Right hindlimb (tissue), 1 donor: ENCODE data around the gene AHRR.

Source experiments
- DNase-seq: peaks from one replicate; pipeline ENCODE4 v3.0.0-alpha.2; 2018

The AHRR gene

DNA sequence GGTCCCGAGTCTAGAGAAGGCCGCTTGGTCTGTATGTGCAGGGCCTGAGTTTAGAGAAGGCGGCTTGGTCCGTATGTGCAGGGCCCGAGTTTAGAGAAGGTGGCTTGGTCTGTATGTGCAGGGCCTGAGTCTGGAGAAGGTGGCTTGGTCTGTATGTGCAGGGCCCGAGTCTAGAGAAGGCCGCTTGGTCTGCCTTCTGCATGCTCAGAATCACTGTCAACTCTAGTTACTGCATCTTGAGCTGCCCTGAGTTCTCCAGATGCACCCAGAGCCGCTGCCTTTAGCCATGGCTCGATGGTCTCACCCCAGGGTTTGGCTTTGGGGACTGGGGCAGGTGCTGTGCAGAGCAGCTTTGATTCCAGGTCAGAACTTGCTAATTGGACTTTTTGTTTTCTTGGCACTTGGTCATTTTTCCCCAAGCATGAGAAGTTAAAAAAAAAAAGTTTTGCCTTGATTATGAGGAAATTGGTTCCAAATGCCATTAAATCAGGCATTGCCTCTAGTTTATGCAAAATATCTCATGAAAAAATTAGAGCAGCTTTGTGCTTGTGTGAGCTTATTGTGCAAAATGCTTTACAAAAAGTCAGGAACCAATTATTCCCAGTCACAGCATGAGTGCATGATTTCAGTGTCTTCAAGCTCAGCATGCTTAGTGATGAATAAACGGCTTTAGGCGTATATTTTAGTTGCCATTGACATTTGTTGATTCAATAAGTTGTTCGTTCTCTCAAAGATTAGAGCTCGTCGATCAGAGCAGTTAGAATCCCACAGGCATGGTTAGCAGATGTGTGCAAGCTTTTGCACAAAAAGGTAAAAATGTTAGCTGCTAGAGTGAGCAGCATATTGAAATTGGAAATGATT is 96.0 kb downstream of the AHRR start:
- peak; percentile 11 for DNase-seq

DNA sequence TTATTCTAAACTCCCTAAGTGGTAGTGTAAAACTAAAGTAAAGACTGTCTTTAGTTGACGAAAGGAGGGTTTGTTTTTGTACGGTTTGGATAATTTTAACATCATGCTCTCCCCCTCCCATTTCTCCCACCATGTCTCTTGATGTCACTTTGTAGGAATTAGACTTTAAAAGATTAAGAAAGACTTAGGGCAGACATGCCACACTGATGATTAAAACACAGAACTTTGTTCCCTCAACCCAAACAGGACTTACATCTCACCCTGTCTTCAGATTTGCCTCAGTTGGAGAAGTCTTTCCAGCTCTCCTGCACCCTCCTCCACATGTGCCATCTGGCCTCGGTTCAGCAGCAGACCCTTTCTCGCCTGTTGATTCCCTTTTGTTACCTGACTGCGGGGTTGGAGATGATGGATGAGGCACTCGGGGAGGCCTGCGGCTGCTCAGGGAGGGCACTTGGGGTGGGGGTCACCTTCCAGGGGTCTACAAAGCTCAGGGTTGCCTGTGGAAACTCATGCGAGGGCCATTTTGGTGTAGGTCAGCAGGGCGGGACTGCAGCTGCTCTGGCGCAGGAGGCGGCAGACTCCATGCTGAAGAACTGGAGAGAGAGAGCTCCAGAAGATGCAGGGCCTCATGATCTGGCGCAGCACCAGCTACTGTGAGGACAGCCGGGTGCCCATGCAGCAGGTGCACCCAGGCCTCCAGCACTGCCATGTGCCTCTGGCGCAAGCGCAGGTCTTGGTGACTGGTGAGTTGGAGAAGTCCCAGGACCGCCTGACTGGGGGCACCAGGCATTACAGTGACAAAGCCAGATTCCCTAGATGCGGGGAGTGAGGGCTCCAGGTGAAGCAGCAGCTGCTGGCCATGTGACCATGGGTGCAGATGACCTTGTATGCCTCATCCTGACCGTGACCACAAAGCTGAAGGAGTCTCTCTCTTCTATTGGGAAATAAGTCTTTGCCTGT is 96.9 kb downstream of the AHRR start:
- peak; percentile 70 for DNase-seq

DNA sequence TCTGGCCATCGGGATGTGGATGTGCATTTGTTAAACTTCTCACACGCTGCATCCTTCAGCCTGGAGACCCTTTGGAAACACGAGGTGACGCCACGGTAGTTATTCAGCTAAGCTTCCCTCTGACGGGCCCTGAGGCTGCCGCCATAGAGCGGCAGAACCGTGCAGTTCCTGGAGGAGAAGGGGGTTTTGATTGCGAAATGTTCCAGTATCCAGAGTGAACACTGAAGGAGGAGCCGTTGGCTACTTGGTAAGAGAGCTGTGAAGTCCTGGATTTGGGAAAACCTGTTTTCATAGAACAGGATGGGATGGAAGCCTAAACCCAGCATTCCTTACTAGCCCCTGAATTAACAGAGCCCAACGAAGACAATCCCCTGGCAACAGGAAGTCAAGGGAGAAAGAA is 98.5 kb downstream of the AHRR start:
- no peak for DNase-seq

DNA sequence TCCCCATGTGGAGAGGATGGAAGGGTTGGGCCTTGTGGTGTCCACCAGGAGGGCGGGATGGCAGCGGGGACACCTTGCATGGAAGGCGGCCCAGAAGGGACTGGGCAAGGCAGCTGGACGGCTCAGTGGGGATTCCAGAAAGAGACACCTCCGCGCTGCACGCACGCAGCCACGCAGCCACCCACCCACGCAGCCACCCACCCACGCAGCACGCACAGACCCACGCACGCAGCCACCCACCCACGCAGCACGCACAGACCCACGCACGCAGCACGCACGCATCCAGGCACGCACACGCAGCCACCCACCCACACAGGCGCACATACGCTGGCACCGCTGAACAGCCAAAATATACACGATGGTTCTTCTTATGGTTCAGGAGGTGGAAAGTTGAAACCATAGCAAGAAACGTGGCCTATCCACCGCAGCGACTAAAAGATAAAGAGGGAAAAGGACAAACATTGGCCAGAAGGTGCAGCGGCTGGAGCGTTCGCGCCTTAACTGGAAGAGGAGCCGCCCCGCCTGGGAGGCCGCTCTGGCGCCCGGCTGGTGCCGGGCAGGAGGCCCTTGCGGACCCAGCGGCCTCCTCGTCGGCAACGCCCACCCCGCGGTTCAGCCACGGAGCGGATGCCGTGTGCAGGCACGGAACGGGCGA is 99.2 kb downstream of the AHRR start:
- peak; percentile 15 for DNase-seq

GRCh38 chr5:421287-421880 is 99.9 kb downstream of the AHRR start:
- DNase-seq: peak; percentile 17

GRCh38 chr5:421901-422300 is 100.4 kb downstream of the AHRR start:
- peak; percentile 13 for DNase-seq

DNA sequence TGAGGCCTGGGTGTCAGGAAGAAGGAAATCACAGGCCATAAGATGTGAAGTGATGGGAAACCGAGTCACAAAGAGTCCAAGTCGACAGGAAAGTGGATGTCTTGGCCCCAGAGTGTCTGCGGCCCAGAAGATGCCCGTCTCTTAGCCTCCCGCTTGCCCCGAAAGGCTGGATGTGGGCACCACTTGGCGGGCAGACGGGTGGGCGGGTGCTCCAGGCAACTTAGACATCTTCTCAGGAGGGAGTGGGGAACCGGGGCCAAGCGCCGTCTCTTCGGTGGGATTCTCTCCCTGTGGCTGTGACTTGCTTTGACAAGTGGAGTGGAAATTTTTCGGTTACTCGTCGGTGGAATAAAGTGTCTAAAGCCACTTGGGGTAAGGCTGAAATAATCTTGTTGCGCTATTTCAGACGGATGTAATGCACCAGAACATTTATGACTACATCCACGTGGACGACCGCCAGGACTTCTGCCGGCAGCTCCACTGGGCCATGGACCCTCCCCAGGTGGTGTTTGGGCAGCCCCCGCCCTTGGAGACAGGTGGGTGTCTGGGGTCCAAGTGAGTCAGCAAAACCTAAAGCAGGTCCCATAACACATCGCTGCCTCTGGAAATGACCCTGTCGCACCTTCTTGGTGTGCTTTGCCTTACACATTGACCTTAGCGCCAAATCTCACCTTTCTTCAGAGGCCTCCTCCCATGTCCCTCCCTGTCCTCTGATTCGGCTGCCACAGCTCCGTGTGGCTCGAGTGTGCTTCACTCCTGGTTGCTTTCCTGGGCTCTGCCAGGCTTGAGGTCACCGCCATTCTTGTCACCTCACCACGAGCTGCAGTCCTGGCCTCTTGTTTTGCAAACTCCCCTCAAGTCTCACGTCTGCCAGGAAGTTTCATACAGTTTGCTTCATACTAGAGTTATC is 101.1 kb downstream of the AHRR start:
- DNase-seq: peak; percentile 16

DNA sequence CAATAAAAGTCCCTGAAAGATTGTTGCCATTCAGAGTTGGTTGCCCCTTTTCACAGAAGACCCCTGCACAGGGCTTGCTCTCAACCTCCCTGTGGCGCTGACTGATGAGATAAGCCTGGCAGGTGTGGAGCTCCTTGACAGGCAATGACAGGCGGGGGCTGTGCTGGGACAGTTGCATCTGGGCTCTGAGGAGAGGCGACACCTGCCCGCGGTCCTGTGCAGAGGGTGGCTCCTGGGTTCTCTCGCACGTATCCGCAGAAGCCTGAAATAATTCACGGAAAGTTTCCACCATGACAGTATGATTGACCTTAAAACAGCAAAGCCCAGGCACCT is 101.7 kb downstream of the AHRR start:
- DNase-seq: peak; percentile 9

- peak; percentile 15 for DNase-seq
These were observed 102.2 kb downstream of the AHRR start for GRCh38 chr5:423626-424261.

DNA sequence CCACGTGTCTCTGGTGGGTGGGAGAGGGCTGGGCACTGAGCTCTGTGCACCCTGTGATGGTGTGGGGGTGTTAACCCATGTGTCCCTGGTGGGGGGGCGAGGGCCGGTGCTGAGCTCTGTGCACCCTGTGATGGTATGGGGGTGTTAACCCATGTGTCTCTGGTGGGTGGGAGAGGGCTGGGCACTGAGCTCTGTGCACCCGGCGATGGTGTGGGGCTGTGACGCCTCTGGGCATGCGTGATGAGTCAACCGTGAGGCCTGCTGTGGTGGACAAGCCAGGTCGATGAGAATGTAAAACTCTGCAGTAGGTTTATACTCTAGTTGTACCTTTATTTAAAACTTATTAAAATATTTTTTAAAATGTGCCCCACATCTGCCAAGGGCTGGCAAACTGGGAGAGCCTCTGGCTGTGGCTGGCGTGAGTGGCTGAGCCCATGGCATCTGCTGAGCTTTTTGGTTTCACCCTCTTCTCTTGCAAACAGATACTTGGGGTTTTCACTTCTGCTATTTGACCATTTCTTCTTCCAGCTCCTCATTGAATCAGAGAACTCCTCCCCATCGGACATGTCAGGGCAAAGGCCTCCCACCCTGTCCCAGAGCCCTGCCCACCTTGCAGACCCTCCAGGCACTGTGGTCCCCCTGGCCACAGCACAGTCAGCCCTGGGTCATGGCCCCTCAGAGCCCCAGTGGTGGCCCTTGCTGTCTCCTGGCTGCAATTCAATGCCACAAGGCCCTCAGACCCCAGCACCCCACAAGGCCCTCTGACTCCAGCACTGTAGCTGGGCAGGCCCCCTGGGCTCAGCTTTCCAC is 103.0 kb downstream of the AHRR start:
- DNase-seq: peak; percentile 14

GRCh38 chr5:425714-426113 is 104.2 kb downstream of the AHRR start:
- DNase-seq: peak; percentile 21

- no peak for DNase-seq
These were observed 105.0 kb downstream of the AHRR start for GRCh38 chr5:426392-426976.

- DNase-seq: peak; percentile 9
These were observed 106.0 kb downstream of the AHRR start for GRCh38 chr5:427415-428087.

GRCh38 chr5:428219-428618 is 106.7 kb downstream of the AHRR start:
- no peak for DNase-seq

DNA sequence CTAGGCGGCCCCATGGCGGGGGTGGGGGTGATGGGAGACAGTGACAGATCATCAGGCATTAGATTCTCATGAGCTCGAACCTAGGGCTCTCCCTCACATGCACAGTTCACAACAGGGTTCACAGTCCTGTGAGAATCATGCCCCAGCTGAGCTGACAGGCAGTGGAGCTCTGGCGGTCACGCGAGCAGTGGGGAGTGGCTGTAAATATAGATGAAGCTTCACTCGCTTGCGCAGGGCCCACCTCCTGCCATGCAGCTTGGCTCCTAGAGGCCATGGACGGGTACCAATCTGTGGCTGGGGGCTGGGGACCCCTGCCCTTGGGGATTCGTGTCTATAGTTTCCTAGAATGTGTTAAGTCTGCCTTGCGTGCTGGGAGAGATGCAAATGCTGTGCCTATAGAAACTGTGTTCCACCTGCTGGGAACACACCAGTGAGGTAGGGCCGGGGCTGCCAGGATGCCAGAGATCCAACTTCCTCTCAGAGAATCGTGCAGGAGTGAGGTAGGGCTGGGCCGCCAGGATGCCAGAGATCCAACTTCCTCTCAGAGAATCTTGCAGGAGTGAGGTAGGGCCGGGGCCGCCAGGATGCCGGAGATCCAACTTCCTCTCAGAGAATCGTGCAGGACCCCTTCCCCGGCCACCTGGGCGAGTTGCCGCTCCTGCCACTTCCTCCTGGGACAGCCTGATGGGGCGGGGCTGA is 107.4 kb downstream of the AHRR start:
- DNase-seq: peak; percentile 5

DNA sequence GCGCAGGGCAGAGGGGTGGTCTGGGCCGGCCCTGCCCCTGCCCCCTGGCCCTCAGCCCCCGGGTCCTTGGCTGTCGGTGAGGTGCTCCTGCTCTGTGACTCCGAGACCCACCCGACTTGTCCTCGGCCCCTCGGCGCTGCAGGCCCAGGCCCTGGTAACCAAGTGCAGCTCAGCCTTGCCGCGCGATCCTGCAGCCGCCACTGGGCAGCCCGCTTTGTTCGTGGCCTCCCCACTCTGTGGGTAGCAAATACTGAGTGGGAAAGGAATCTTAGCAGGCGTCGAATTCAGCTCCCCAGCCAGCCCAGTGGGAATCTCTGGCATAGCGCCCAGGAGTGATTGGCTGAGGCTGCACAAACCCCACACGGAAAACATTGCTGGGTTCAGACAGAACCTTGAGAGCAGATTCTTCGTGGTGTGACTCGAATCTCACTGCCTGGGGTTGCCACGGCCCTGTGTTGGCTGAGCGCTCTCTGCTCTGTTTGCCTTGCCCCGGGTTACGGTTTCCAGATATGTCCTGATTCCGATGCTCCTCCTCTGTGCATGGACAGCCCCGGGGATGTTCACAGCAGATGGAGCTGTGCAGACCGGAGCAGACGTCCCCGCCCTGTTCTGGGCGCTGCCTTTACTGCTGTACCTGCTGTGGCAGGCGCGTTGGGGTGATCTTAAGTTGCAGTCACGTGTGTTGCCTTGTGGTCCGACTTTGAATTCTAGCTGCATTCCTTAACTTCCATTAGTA is 108.1 kb downstream of the AHRR start:
- peak; percentile 72 for DNase-seq

GRCh38 chr5:430214-430925 is 108.9 kb downstream of the AHRR start:
- peak; percentile 22 for DNase-seq
